Testis (tissue), 3 donors: Measurements from ENCODE around the gene PDRG1. TPM values are rescaled to one million over a fixed set of nuclear protein-coding genes. Genes with fewer than 3 reads are reported as not detected.

Source experiments
- DNase-seq: peaks from one replicate; pipeline ENCODE4 v3.0.0-alpha.2; 2019
- H3K27ac ChIP-seq, 2 donors: fragments of 200-600 bp; sonication (generic); one replicate each; pipeline ENCODE4 v1.5.1; 2019
- H3K27me3 ChIP-seq: fragments of 200-600 bp; sonication (generic); one replicate; pipeline ENCODE4 v1.5.1; 2019
- H3K36me3 ChIP-seq: fragments of 200-600 bp; sonication (generic); one replicate; pipeline ENCODE4 v1.5.1; 2017; ENCODE audit warnings: low read depth; ENCODE audit errors: missing control alignments
- H3K4me1 ChIP-seq: fragments of 200-600 bp; sonication (generic); one replicate; pipeline ENCODE4 v1.5.1; 2019
- H3K4me3 ChIP-seq, 2 donors: fragments of 200-600 bp; sonication (generic); one replicate each; pipeline ENCODE4 v1.5.1; 2017 to 2019
- H3K9me3 ChIP-seq: fragments of 200-600 bp; sonication (generic); one replicate; pipeline ENCODE4 v1.5.1; 2017
- CTCF ChIP-seq, 3 experiments: fragments of 450-650 bp in 2 of 3; fragments of 200-600 bp in 1 of 3; sonication (generic) in 1 of 3; IDR thresholded peaks; one replicate each; pipeline ENCODE4 v1.5.1; 2016 to 2019; ENCODE audit warnings: antibody characterized with exemption in 3 of 3, mild to moderate bottlenecking in 2 of 3, moderate library complexity in 1 of 3
- POLR2A ChIP-seq: fragments of 450-650 bp; IDR thresholded peaks from one replicate; pipeline ENCODE4 v1.6.1; 2017; ENCODE audit warnings: antibody characterized with exemption, mild to moderate bottlenecking, moderate library complexity
- WGBS, 2 donors: methylation state at CpG; one replicate each; pipeline ENCODE4 v1.1.5; 2018; 5-methylcytosine and 5-hydroxymethylcytosine counted together
- intact Hi-C: fragments of 100-400 bp; cut with DNase I; formaldehyde crosslinking; loops from one replicate; pipeline ENCODE4 v1.15.1; 2023; ENCODE audit warnings: low total_unique reads
- polyA plus RNA-seq: library from polyadenylated mRNA; stranded (reverse); fragments of 350-450 nt; fragmentation: Illumina TruSeq; extraction: RNeasy Lipid Tissue Mini Kit (QIAGEN cat#74804); gene quantifications from one replicate; pipeline ENCODE4 v1.2.3, GENCODE V29; 2014; ENCODE audit warnings: low read depth, low replicate concordance; ENCODE audit not compliant: insufficient read depth
- total RNA-seq, 2 donors: library from RNA; depleted of rRNA; stranded (reverse); fragments of >200 nt; gene quantifications; one replicate each; pipeline ENCODE4 v1.2.3, GENCODE V29; 2016

Gene PDRG1
- total and polyA plus RNA-seq, 3 donors from 2014 or later: 27.0 to 70.1 (median 37.5) TPM

DNA sequence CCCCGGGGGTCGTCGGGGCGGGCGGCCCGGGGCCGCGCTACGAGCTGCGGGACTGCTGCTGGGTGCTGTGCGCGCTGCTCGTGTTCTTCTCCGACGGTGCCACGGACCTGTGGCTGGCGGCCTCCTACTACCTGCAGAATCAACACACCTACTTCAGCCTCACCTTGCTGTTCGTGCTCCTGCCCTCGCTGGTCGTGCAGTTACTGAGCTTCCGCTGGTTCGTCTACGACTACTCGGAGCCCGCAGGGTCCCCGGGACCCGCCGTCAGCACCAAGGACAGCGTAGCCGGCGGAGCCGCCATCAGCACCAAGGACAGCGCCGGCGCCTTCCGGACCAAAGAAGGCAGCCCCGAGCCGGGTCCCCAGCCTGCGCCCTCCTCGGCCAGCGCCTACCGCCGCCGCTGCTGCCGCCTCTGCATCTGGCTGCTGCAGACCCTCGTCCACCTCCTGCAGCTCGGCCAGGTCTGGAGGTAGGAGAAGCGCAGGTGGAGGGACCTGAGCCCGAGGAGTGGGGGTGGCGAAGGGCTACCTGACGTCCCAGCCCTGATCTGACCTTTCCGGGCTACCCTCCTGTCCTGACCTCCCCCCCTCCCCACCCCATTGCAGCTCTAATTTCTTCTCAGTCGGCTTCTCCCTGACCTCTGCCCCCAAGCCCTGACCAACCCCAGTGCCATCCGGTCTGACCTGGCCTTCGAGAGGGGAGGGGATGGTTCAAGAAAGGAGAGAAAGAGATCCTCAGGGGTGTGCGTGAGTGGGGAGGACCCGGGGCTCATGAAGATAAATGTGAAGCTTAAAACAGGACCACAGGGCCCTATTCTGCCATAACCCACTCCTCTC, 16.7 kb upstream of the PDRG1 start:
- H3K27ac ChIP-seq: no peak overlapping the region
- no peaks in the 10 kb centered on the region for H3K27me3 ChIP-seq
- H3K4me1 ChIP-seq: no peaks in the 10 kb centered on the region
- 1 to 5% methylated on average over 9 to 41 of the region's 57 CpGs for WGBS, 2 donors
- H3K4me3 ChIP-seq: peak overlapping the region; percentile 21 to 48
- H3K9me3 ChIP-seq: no peaks in the 10 kb centered on the region
- no peak for TF ChIP-seq POLR2A
- no peaks in the 10 kb centered on the region for H3K36me3 ChIP-seq
- intact Hi-C loops: no loop called here
- peak; percentile 83 for DNase-seq

GRCh38 chr20:31967830-31968249, 16.0 kb upstream of the PDRG1 start, which contains the start of gene XKR7:
Gene XKR7 (plus strand): TSS chr20:31968151. CDS start chr20:31968176, 25 bp downstream.
- Histone ChIP-seq H3K27me3 (no peaks in the 10 kb centered on the region), H3K27ac (no peak within 1 kb of the TSS), H3K36me3 (no peaks in the 10 kb centered on the region), H3K4me3 (peak within 1 kb of the TSS; percentile 21 to 48), H3K9me3 (no peaks in the 10 kb centered on the region), H3K4me1 (no peaks in the 10 kb centered on the region)
- DNase-seq: no peak
- 1% methylated on average over 20 to 27 of the region's 38 CpGs for WGBS, 2 donors
- intact Hi-C loops: no loop called here
- TF ChIP-seq CTCF (IDR thresholded peaks at IDR 0.05): no peak
- TF ChIP-seq POLR2A: no peak

DNA sequence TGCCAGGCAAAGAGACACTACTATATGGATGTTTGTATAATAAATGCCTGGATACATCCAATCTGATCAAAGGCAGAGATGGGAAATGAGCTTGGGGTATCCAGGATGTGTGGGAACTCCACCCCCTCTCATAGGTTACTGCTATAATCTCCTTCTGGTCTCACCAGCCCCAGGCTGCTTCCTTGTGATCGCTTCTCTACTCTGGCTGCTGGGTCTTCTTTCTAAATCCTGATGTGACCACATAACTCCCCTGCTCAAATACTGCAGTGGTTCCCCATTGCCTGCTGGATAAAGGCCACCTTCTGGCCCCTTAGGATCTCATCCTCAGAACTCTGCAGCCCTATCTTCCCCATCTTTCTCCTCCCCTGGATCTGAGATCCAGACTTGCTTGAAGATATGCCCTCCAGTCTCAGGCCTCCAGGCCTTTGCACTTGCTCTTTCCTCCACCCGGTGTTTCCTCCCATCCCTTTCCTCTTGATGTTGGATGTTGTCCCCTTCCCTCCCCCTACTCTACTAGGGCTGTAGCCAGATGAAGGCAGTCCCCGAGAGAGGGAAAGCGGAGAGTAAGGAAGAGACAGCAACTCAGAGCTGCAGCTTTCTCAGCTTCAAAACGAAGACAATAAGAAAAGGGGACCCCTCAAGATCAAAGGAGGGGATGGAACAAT, 15.3 kb upstream of the PDRG1 start:
- intact Hi-C loops: no loop called here
- Histone ChIP-seq H3K4me1 (no peaks in the 10 kb centered on the region), H3K4me3 (no peak overlapping the region), H3K36me3 (no peaks in the 10 kb centered on the region), H3K27ac (no peak overlapping the region), H3K9me3 (no peaks in the 10 kb centered on the region), H3K27me3 (no peaks in the 10 kb centered on the region)
- DNase-seq: no peak
- TF ChIP-seq POLR2A (no peak), CTCF (IDR thresholded peaks at IDR 0.05) (no peak)
- whole genome bisulfite sequencing, 2 donors: 11 to 14% methylated on average over 5 of the region's 5 CpGs

- H3K4me3 ChIP-seq: no peak overlapping the region
- H3K9me3 ChIP-seq: no peaks in the 10 kb centered on the region
- TF ChIP-seq CTCF (IDR thresholded peaks at IDR 0.05): no peak
- no peak for TF ChIP-seq POLR2A
- no peaks in the 10 kb centered on the region for H3K4me1 ChIP-seq
- DNase-seq: no peak
- H3K27ac ChIP-seq: no peak overlapping the region
- H3K27me3 ChIP-seq: no peaks in the 10 kb centered on the region
- intact Hi-C loops: no loop called here
- 81% methylated on average over 6 of the region's 6 CpGs for WGBS, 2 donors
- H3K36me3 ChIP-seq: no peaks in the 10 kb centered on the region
These were observed 12.0 kb upstream of the PDRG1 start for GRCh38 chr20:31963889-31964288.

DNA sequence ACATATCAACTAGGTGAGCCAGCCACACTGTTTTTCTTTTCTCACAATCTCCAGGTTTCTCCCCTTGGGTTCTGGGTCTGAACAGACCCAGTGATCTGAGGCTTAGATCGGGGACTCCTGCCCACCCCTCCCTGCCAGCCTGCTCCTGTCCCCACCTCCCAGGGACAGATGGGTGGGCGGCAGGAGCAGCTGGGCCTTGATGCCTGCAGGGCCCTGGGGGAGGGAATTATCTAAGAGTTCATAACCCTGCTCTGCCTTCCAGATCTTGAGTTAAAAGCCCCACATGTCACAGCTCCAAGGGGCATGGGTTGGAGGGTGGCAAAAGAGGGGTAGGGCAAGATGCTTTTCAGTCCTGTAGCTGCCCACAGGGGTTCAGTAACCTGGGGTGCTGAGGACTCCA, 10.9 kb upstream of the PDRG1 start:
- 73 to 83% methylated on average over 2 of the region's 2 CpGs for WGBS, 2 donors
- Histone ChIP-seq H3K27ac (no peak overlapping the region), H3K36me3 (no peaks in the 10 kb centered on the region), H3K4me3 (no peak overlapping the region), H3K9me3 (no peaks in the 10 kb centered on the region), H3K4me1 (no peaks in the 10 kb centered on the region), H3K27me3 (no peaks in the 10 kb centered on the region)
- no peak for DNase-seq
- intact Hi-C loops: no loop called here
- TF ChIP-seq CTCF (IDR thresholded peaks at IDR 0.05): no peak
- TF ChIP-seq POLR2A: no peak
